Upper lobe of right lung (tissue), 1 donor: ENCODE data around the gene NMNAT1. TPM values are rescaled to one million over a fixed set of nuclear protein-coding genes. Genes with fewer than 3 reads are reported as not detected.
"Not testable (repeated sequence)": the region's sequence is repeated elsewhere in the genome, so short reads cannot be mapped to it uniquely, and the experiment has no call there.

ENCODE experiments used
- ATAC-seq: fragments of 200-7000 bp; cut with Tn5 transposase; one replicate; pipeline ENCODE4 v1.9.1; 2020; ENCODE audit warnings: mild to moderate bottlenecking, moderate library complexity
- DNase-seq: peaks from one replicate; pipeline ENCODE4 v3.0.0-alpha.2; 2020
- H3K27ac ChIP-seq: fragments of 200-600 bp; one replicate; pipeline ENCODE4 v1.8.0; 2022
- H3K27me3 ChIP-seq: fragments of 200-600 bp; one replicate; pipeline ENCODE4 v1.8.0; 2022; ENCODE audit warnings: mild to moderate bottlenecking
- H3K36me3 ChIP-seq: fragments of 200-600 bp; one replicate; pipeline ENCODE4 v1.8.0; 2022
- H3K4me1 ChIP-seq: fragments of 200-600 bp; one replicate; pipeline ENCODE4 v1.8.0; 2022
- H3K4me3 ChIP-seq: fragments of 200-600 bp; one replicate; pipeline ENCODE4 v1.8.0; 2022; ENCODE audit warnings: mild to moderate bottlenecking
- H3K9me3 ChIP-seq: fragments of 200-600 bp; one replicate; pipeline ENCODE4 v1.8.0; 2022
- intact Hi-C: fragments of 100-400 bp; cut with DNase I; formaldehyde crosslinking; loops from one replicate; pipeline ENCODE4 v1.11.0; 2022
- total RNA-seq: library from RNA; stranded (reverse); fragmentation: NEBNext Ultra II Directional; extraction: Animal tissue kit (Norgen Biotek cat#: 25700); gene quantifications from one replicate; pipeline ENCODE4 v1.2.1, GENCODE V29; 2021
- TF ChIP-seq, protein P1 (sequence below): fragments of 200-600 bp; IDR thresholded peaks from one replicate; pipeline ENCODE4 v1.8.0; 2022; ENCODE audit warnings: antibody characterized with exemption
- donor health status: DM: no; HTN: yes; CAD: no; lungs with severe emphysema.

NMNAT1 gene
- total RNA-seq, 1 donor from 2014 or later = 9.1 TPM

DNA sequence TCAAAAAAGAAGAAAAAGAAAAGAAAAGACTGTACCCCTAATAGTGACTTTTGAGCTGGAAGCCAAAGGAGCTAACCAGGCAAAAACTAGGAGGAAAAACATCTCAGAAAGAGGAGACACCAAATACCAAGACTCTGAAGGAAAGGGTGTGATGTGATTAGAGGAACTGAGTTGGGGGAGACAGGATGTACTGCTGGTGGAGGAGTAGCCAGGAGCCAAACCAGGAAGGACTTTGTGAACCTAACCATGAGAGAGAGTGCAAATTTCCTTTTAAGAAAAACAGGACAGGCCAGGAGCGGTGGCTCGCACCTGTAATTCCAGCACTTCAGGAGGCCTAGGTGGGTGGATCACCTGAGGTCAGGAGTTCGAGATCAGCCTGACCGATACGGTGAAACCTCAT is 49.6 kb downstream of the NMNAT1 start:
- ATAC-seq = no peak
- Histone ChIP-seq H3K4me1 (peaks cover 19% of the 10 kb centered on the region), H3K4me3 (no peak overlapping the region), H3K27ac (peak overlapping the region; percentile 6), H3K9me3 (no peaks in the 10 kb centered on the region), H3K36me3 (no peaks in the 10 kb centered on the region), H3K27me3 (peaks cover 17% of the 10 kb centered on the region)
- TF ChIP-seq, protein P1, sequence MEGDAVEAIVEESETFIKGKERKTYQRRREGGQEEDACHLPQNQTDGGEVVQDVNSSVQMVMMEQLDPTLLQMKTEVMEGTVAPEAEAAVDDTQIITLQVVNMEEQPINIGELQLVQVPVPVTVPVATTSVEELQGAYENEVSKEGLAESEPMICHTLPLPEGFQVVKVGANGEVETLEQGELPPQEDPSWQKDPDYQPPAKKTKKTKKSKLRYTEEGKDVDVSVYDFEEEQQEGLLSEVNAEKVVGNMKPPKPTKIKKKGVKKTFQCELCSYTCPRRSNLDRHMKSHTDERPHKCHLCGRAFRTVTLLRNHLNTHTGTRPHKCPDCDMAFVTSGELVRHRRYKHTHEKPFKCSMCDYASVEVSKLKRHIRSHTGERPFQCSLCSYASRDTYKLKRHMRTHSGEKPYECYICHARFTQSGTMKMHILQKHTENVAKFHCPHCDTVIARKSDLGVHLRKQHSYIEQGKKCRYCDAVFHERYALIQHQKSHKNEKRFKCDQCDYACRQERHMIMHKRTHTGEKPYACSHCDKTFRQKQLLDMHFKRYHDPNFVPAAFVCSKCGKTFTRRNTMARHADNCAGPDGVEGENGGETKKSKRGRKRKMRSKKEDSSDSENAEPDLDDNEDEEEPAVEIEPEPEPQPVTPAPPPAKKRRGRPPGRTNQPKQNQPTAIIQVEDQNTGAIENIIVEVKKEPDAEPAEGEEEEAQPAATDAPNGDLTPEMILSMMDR = no peak
- intact Hi-C loops = no loop called here
- no peak for DNase-seq

- H3K4me3 ChIP-seq = no peak overlapping the region
- DNase-seq = no peak
- H3K27ac ChIP-seq = peak overlapping the region; percentile 6
- ATAC-seq = no peak
- no peaks in the 10 kb centered on the region for H3K36me3 ChIP-seq
- H3K27me3 ChIP-seq = peaks cover 24% of the 10 kb centered on the region
- H3K4me1 ChIP-seq = peaks cover 21% of the 10 kb centered on the region
- intact Hi-C loops = no loop called here
- TF ChIP-seq, protein P1 = no peak
- H3K9me3 ChIP-seq = no peaks in the 10 kb centered on the region
These were observed 50.3 kb downstream of the NMNAT1 start for GRCh38 chr1:9993561-9994075.

GRCh38 chr1:9996624-9997582 is 53.6 kb downstream of the NMNAT1 start, which contains the start of gene RBP7:
Gene RBP7 (plus strand): TSS chr1:9997228. CDS start chr1:9997259, 31 bp downstream.
- Histone ChIP-seq H3K27me3 (peaks cover 39% of the 10 kb centered on the region), H3K9me3 (no peaks in the 10 kb centered on the region), H3K36me3 (no peaks in the 10 kb centered on the region), H3K4me1 (peaks cover 16% of the 10 kb centered on the region), H3K4me3 (peak within 1 kb of the TSS; percentile 51), H3K27ac (no peak within 1 kb of the TSS)
- peak; percentile 80 for ATAC-seq
- TF ChIP-seq, protein P1 = no peak
- intact Hi-C loops = no loop called here
- peak; percentile 76 for DNase-seq

GRCh38 chr1:10001016-10001665 is 57.9 kb downstream of the NMNAT1 start:
- TF ChIP-seq, protein P1 = no peak
- Histone ChIP-seq H3K27me3 (peaks cover 39% of the 10 kb centered on the region), H3K27ac (no peak overlapping the region), H3K4me1 (peaks cover 16% of the 10 kb centered on the region), H3K4me3 (no peak overlapping the region), H3K9me3 (no peaks in the 10 kb centered on the region), H3K36me3 (no peaks in the 10 kb centered on the region)
- intact Hi-C loops = no loop called here
- ATAC-seq (no peak), DNase-seq (no peak)

GRCh38 chr1:10005248-10005647 is 62.0 kb downstream of the NMNAT1 start:
- intact Hi-C loops, H3K36me3 ChIP-seq, H3K4me1 ChIP-seq, H3K9me3 ChIP-seq, DNase-seq, ATAC-seq, H3K4me3 ChIP-seq, H3K27ac ChIP-seq: not testable (repeated sequence)
- H3K27me3 ChIP-seq = peaks cover 15% of the 10 kb centered on the region

DNA sequence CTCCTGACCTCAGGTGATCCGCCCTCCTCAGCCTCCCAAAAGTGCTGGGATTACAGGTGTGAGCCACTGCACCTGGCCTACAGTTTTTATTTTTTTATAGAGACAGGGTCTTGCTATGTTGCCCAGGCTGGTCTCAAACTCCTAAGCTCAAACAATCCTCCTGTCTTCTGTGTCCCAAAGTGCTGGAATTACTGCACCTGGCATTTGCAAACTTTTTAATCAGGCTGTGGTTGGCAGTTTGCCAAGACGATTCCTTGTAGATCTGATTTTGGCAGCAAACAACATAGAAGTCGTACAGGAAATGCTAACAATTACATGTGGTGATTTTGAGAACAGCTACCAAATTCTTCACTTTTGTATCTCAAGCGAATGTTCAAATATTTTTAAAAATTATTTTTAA is 63.9 kb downstream of the NMNAT1 start:
- TF ChIP-seq, protein P1 = no peak
- no peak for DNase-seq
- intact Hi-C loops = no loop called here

More for the DNA sequence above, 63.9 kb downstream of the NMNAT1 start:
- Histone ChIP-seq H3K9me3 (no peaks in the 10 kb centered on the region), H3K4me3 (no peak overlapping the region), H3K27me3 (peaks cover 5% of the 10 kb centered on the region), H3K4me1 (no peaks in the 10 kb centered on the region), H3K36me3 (no peaks in the 10 kb centered on the region), H3K27ac (no peak overlapping the region)
- no peak for ATAC-seq
